MM.1S (cell line): ENCODE data around the gene KRT12.

Source experiments
- DNase-seq: peaks from one replicate; pipeline ENCODE4 v3.0.0-alpha.2; 2015
- H2AFZ ChIP-seq: fragments of 300-600 bp; sonication (generic); 2 replicates; pipeline ENCODE4 v1.6.0; 2016; ENCODE audit warnings: antibody characterized with exemption, low read length
- H3F3A ChIP-seq: fragments of 300-600 bp; sonication (generic); 2 replicates; pipeline ENCODE4 v1.6.1; 2016; ENCODE audit warnings: mild to moderate bottlenecking, antibody characterized with exemption, low read length, moderate library complexity, mixed read lengths; ENCODE audit not compliant: insufficient read depth
- H3K27ac ChIP-seq: fragments of 300-600 bp; sonication (generic); 2 replicates; pipeline ENCODE4 v1.5.1; 2016; ENCODE audit warnings: mild to moderate bottlenecking, low read length
- H3K27me3 ChIP-seq: fragments of 300-600 bp; sonication (generic); replicated peaks from 2 replicates; pipeline ENCODE4 v1.6.0; 2016; ENCODE audit warnings: low read length; ENCODE audit not compliant: insufficient read depth
- H3K36me3 ChIP-seq: fragments of 300-600 bp; sonication (generic); replicated peaks from 2 replicates; pipeline ENCODE4 v1.6.1; 2016; ENCODE audit warnings: mild to moderate bottlenecking, low read length, mixed read lengths; ENCODE audit not compliant: insufficient read depth
- H3K4me1 ChIP-seq: fragments of 300-600 bp; sonication (generic); 2 replicates; pipeline ENCODE4 v1.6.1; 2016; ENCODE audit warnings: low read length, mixed read lengths
- H3K4me2 ChIP-seq: fragments of 300-600 bp; sonication (generic); 2 replicates; pipeline ENCODE4 v1.6.0; 2016; ENCODE audit warnings: low read depth, low read length
- H3K4me3 ChIP-seq: fragments of 300-600 bp; sonication (generic); 2 replicates; pipeline ENCODE4 v1.5.1; 2016; ENCODE audit warnings: low read length, mixed read lengths
- H3K79me2 ChIP-seq: fragments of 300-600 bp; sonication (generic); 2 replicates; pipeline ENCODE4 v1.6.1; 2016; ENCODE audit warnings: mixed run types, low read length, mixed read lengths
- H3K9ac ChIP-seq: fragments of 300-600 bp; sonication (generic); 2 replicates; pipeline ENCODE4 v1.6.1; 2016; ENCODE audit warnings: low read length, mixed read lengths
- H3K9me2 ChIP-seq: fragments of 300-600 bp; sonication (generic); replicated peaks from 2 replicates; pipeline ENCODE4 v1.6.1; 2016; ENCODE audit warnings: mild to moderate bottlenecking, low read length, mixed read lengths; ENCODE audit not compliant: insufficient read depth
- H3K9me3 ChIP-seq: fragments of 300-600 bp; sonication (generic); replicated peaks from 2 replicates; pipeline ENCODE4 v1.6.1; 2016; ENCODE audit warnings: mild to moderate bottlenecking, low read length, mixed read lengths; ENCODE audit not compliant: insufficient read depth
- H4K20me1 ChIP-seq: fragments of 300-600 bp; sonication (generic); 2 replicates; pipeline ENCODE4 v1.6.1; 2016; ENCODE audit warnings: mild to moderate bottlenecking, low read length, moderate library complexity, mixed read lengths; ENCODE audit not compliant: insufficient read depth
- EZH2 ChIP-seq: fragments of 300-600 bp; sonication (generic); optimal IDR thresholded peaks from 2 replicates; pipeline ENCODE3; 2017; ENCODE audit warnings: low read depth, mild to moderate bottlenecking, antibody characterized with exemption, low read length, mixed read lengths
- EZH2phosphoT487 ChIP-seq: fragments of 300-600 bp; sonication (generic); IDR thresholded peaks from 2 replicates; pipeline ENCODE4 v1.6.1; 2018; ENCODE audit warnings: antibody characterized with exemption, low read length
- TF ChIP-seq, protein P1 (sequence below): fragments of 300-600 bp; sonication (generic); IDR thresholded peaks from 2 replicates; pipeline ENCODE4 v1.5.1; 2016; ENCODE audit warnings: antibody characterized with exemption, low read length, mixed read lengths

The KRT12 gene

GRCh38 chr17:40866838-40867237, at the start of gene KRT12:
TSS of gene KRT12 (minus strand) at chr17:40867223. CDS start at chr17:40867186, 37 bp downstream.
- Histone ChIP-seq H2AFZ (no peak within 1 kb of the TSS), H3K4me1 (no peaks in the 10 kb centered on the region), H3K36me3 (no peaks in the 10 kb centered on the region), H3K9ac (no peak within 1 kb of the TSS), H3K4me2 (no peak within 1 kb of the TSS), H3K9me3 (no peaks in the 10 kb centered on the region), H4K20me1 (no peaks in the 10 kb centered on the region), H3K9me2 (no peaks in the 10 kb centered on the region), H3K79me2 (no peaks in the 10 kb centered on the region), H3F3A (no peaks in the 10 kb centered on the region), H3K27me3 (no peaks in the 10 kb centered on the region), H3K4me3 (no peak within 1 kb of the TSS), H3K27ac (no peak within 1 kb of the TSS)
- DNase-seq = no peak
- TF ChIP-seq, protein P1, sequence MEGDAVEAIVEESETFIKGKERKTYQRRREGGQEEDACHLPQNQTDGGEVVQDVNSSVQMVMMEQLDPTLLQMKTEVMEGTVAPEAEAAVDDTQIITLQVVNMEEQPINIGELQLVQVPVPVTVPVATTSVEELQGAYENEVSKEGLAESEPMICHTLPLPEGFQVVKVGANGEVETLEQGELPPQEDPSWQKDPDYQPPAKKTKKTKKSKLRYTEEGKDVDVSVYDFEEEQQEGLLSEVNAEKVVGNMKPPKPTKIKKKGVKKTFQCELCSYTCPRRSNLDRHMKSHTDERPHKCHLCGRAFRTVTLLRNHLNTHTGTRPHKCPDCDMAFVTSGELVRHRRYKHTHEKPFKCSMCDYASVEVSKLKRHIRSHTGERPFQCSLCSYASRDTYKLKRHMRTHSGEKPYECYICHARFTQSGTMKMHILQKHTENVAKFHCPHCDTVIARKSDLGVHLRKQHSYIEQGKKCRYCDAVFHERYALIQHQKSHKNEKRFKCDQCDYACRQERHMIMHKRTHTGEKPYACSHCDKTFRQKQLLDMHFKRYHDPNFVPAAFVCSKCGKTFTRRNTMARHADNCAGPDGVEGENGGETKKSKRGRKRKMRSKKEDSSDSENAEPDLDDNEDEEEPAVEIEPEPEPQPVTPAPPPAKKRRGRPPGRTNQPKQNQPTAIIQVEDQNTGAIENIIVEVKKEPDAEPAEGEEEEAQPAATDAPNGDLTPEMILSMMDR = no peak
- TF ChIP-seq EZH2 = no peak
- no peak for TF ChIP-seq EZH2phosphoT487

DNA sequence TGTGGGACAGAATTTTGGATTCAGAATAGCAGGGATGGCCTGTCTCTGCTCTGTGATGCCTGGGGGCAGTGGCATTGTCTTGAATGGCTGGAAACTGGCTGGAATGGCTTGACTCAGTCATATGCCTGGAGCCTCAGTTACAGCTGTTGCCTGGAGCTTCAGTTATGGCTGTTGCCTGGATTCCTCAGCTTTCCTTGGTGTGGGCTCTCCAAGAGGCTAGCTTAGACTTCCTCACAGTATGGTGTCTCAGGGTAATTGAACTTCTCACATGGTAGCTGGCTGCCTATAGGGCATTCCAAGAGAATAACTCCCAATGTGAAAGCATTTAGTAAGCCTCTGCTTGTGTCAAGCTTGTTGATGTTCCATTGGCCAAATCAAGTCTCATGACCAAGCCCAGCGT, 49.3 kb upstream of the KRT12 start:
- TF ChIP-seq, protein P1 = no peak
- no peak for TF ChIP-seq EZH2
- no peak for TF ChIP-seq EZH2phosphoT487
- Histone ChIP-seq H3K36me3 (no peaks in the 10 kb centered on the region), H3K9me2 (no peaks in the 10 kb centered on the region), H4K20me1 (no peaks in the 10 kb centered on the region), H3K9ac (no peak overlapping the region), H3K4me2 (no peak overlapping the region), H3K4me3 (no peak overlapping the region), H3K9me3 (no peaks in the 10 kb centered on the region), H3F3A (no peaks in the 10 kb centered on the region), H3K4me1 (no peaks in the 10 kb centered on the region), H3K27me3 (no peaks in the 10 kb centered on the region), H2AFZ (no peak overlapping the region), H3K27ac (no peak overlapping the region), H3K79me2 (no peaks in the 10 kb centered on the region)
- DNase-seq = no peak

DNA sequence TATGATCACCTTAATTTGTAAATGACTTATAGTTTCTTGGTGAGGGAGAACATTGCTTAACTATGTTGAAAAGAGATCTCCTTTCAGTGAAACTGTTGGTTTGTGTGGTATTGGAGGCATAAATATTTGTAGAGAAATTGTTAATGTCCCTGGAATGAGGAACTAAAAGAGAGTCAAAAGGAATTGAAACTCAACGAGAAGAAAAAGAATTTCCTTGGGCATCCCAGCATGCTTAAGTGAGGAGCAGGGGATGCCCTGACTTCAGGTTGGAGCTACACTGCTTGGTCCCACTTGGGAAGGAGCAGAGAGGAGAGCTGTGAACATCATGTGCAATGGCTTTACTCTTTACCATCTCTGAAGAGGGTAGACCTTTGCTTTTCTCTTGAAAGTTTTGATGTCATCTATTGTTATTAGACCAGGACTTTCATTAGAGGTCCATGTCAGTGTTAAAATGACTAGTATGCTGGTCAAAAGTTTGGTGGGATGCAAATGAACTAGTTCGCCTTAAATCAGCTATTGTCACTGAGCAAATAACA, 48.8 kb upstream of the KRT12 start:
- H3K9ac ChIP-seq = no peak overlapping the region
- no peaks in the 10 kb centered on the region for H3K4me1 ChIP-seq
- H2AFZ ChIP-seq = no peak overlapping the region
- no peaks in the 10 kb centered on the region for H3K27me3 ChIP-seq
- H3F3A ChIP-seq = no peaks in the 10 kb centered on the region
- no peak overlapping the region for H3K4me3 ChIP-seq
- DNase-seq = no peak
- no peaks in the 10 kb centered on the region for H3K79me2 ChIP-seq
- H3K27ac ChIP-seq = no peak overlapping the region
- no peaks in the 10 kb centered on the region for H4K20me1 ChIP-seq
- H3K9me2 ChIP-seq = no peaks in the 10 kb centered on the region
- TF ChIP-seq, protein P1 = no peak
- TF ChIP-seq EZH2phosphoT487 = no peak
- no peak for TF ChIP-seq EZH2
- no peaks in the 10 kb centered on the region for H3K9me3 ChIP-seq
- H3K36me3 ChIP-seq = no peaks in the 10 kb centered on the region
- no peak overlapping the region for H3K4me2 ChIP-seq
